ENCODE results near the gene MICA.

DNA sequence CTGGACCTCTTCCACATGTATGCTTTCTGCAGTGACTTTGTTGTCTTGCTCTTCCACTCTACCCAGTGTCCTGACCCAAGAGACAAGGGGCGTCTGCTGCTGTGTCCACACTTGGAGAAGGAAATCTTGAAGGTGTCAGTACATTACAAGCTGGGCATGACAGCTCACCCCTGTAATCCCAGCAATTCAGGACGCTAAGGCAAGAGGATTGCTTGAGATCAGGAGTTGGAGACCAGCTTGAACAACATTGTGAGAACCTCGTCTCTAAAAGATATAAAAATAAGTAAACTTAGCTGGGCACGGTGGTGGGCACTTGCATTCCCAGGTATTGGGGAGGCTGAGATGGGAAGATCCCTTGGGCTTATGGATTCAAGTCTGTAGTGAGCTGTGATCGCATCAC lies 40.6 kb upstream of the MICA start:
- TF ChIP-seq CTCF (IDR thresholded peaks at IDR 0.05 in 8 of 11, conservative IDR thresholded peaks at IDR 0.05 in 3 of 11) (no peak), POLR2AphosphoS5 (IDR thresholded peaks at IDR 0.05) (no peak)
